Thyroid gland (tissue), 4 donors: ENCODE data around the gene DENND2D.

Experiments
- CTCF ChIP-seq, 6 experiments: fragments of 200-600 bp in 3 of 6; fragments of 450-650 bp in 3 of 6; sonication (generic) in 3 of 6; IDR thresholded peaks; one replicate each; pipeline ENCODE4 v1.5.1; 2016 to 2019; ENCODE audit warnings: antibody characterized with exemption in 6 of 6, mild to moderate bottlenecking in 2 of 6, inconsistent platforms in 1 of 6, moderate library complexity in 1 of 6
- POLR2A ChIP-seq, 2 donors: fragments of 450-650 bp; IDR thresholded peaks; one replicate each; pipeline ENCODE4 v1.6.1; 2017; ENCODE audit warnings: antibody characterized with exemption in 2 of 2, mild to moderate bottlenecking in 2 of 2, moderate library complexity in 1 of 2

GRCh38 chr1:111151838-111152237, 48.6 kb downstream of the DENND2D start:
- TF ChIP-seq CTCF (IDR thresholded peaks at IDR 0.05) (no peak), POLR2A (IDR thresholded peaks at IDR 0.05) (no peak)
